ENCODE measurements around the gene JAKMIP1. TPM values are rescaled to one million over a fixed set of nuclear protein-coding genes. Genes with fewer than 3 reads are reported as not detected.
A peak's percentile ranks its signal among the peaks of the same experiment; 100 is the strongest.

The JAKMIP1 gene
- total RNA-seq, 1 donor from 2014 or later, result 4.1 TPM

DNA sequence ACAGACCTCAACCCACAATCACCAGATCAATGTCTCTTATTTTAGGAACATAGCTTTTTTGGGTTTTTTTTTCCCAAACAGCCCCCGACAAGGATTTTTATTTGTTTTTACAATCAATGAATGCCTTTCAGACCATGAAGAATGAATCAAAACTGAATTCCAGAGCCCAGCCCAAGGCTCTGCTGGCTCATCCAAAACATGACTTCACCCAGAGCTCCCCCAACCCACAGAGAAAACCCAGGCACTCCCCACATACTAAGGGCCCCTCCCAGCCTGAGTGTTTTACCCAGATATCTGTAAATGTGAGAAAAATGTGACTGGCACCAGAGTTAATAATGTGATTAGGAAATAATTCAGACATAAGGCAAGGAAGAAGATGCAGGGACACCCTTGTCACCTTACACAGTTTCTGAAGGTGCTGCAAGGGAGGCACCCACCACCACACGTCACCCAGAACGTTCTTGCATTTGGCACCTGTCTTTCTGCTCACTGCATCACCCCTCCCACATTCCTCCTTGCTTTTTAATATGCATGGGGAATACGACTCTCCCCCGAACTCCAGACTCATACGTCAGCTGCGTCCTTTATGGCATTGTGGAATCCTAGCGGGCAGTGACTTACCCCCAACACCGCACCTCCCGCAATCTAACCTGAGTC lies 134.3 kb downstream of the JAKMIP1 start:
- no peak for DNase-seq (ENCODE audit: low spot score)

DNA sequence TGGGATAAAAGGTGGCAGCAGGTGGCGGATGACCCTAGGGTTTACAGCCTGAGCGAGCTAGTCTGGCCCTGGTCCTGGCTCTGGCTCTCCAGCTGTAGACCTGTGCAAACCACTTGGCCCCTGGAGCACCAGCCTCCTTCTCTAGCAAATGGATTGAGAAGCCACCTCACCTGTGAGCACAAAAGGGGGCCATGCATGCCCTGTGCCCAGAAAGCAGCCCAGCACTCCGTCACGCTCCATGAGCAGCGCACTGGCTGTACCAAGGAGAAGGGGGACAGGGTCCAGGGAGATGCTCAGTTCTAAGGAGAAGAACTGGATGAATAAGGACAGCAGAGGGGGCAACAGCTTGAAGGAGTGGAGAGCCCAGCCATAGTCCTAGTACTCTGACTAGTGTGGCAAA lies 135.2 kb downstream of the JAKMIP1 start:
- DNase-seq (ENCODE audit: low spot score), result no peak

DNA sequence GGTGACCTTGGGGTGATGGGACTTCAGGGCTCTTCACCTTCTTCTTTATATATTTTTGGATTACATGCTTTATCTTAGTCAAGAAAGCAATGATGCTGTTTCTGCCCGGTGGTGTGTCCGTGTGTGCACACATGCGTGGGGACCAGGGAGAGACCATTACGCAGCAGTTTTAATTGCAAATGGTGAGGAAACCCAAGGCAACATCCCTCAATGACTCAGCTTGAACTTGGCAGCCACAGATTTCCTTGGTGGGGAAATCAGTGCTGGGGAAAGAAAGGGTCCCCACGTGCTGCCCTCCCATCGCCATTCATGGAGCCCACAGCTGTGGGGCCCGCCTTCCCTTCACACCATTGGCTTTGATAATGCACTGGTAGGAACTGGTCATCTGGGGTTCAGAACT lies 136.0 kb downstream of the JAKMIP1 start:
- no peak for DNase-seq (ENCODE audit: low spot score)

DNA sequence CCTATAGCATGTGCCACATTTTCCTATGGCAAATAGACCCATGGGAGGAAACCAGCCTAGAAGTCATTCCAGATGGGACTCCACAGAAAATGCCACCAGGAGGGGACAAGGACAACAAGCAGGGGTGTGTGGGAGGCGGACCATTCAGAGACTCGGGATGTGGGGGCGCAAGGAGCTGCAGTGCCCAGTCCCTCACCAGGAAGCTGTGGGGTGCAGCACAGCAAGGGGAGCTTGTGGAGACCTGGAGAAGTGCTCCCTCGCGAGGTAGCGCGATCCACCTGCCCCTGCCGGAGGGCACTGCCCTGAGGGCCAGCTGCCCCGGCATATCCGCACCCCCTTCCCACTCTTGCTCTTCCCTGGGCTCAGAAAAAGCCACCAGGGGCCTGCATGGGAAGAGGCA lies 136.7 kb downstream of the JAKMIP1 start:
- DNase-seq (ENCODE audit: low spot score), result no peak

DNA sequence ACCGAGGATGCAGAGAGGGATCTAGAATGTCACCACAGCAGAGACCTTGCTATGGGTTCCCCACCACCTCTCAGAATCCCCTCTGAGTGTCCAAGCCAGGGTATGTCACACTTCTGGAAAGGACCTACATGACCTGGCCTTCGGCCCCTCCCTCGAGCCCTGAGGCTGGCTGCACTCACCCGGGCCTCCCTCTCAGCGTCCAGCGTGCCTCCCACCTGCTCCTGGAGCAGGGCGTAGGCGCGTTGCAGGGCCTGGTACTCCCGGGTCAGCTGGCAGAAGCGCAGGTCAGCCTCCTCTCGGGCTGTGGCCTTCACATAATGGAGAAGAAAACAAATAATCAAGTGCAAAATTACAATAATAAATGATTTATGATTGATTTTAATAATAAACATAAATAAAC lies 138.2 kb downstream of the JAKMIP1 start:
- no peak for DNase-seq (ENCODE audit: low spot score)

DNA sequence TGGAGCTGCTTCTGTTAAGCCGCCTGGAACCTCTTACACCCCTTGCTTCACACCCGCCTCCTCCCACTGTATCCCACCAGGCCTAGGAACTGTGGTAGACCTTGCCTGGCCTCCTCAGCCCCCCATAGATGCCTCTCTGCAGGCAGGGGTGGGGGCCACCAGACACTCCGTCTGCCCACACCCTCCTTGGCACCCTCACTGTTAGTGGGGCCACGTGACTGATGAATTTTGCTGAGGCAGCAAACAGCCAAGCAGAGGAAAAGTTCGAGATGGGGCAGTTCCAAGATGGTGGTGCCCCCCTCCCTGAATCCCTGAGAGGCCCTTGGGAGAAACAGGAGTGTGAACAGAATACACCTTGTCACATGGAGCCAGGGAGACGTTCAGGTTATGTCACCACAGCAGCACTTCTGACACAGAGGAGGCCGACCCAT lies 141.0 kb downstream of the JAKMIP1 start:
- no peak for DNase-seq (ENCODE audit: low spot score)

DNA sequence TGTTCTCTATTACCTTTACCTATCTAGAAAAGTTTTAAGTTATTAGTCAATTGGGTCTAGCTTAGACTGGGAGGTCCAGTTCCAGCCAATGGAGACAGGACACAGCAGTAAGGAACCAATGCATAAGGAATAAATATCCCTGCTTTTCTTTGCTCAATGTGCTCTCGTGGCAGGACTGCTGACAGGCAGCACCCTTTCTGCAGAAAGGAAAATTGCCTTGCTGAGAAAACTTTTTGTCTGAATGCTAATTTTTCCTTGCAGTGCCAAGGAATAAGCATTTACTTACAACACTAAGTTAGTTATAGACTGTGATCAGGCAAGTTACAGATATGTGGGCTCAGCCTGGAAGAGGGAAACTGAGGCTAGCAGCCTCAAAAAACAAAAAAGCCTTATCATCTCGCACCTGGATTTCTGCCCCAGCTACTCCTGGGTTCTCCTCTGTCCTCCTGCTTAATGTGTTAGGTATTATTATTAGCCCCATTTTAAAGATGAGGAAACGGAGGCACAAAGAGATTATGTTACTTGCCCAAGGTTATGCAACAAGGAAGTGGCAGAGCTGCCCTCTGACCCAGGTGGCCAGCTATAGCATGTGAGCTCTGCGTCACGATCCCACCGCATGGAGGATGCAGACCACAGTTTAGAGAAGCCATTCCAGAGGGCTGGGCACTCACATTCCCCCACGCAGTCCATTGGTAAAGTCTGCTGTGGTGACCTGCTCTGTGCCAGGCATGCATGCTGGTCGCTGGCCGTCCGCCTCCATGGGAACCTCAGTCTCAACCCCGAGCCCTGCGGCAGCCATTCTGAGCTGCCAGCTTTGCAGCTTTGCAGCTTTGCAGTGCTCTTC lies 141.6 kb downstream of the JAKMIP1 start:
- DNase-seq (ENCODE audit: low spot score), result no peak

DNA sequence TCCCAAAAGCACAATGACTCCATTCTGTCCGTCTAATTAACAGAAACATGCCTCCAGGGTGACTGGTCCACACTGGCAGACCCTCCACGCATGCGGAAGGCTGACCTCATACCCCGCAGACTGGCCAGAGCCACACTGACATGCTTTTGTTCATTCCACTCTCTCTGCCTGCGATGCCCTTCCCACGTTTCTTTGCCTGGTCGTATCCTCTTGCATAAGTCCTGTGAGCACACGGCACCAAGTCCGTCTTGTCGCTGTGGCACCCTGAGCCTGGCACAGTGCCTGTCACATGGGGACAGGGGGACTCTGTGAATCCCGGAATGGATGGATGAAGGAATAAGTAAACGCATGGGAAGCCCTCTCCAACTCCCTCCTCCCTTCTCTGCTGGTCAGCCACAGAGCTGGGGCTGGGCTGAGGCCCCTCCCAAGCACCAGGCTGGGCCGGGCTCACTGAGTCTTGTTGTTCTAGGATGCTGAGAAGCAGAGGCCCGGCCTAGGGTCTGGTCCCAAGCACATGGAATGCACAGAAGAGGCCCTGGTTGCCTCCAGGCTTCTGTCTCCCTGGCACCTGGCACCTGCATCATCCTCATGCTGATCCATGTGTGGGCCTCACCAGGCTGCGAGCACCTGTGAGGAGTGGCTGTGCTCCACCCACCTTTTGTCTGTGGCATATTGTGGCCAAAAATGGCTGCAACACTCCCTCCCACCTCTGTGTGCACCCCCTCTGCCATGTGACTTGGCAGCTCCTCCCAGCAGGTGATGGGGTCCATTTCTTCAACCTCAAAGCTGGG lies 143.2 kb downstream of the JAKMIP1 start:
- no peak for DNase-seq (ENCODE audit: low spot score)

DNA sequence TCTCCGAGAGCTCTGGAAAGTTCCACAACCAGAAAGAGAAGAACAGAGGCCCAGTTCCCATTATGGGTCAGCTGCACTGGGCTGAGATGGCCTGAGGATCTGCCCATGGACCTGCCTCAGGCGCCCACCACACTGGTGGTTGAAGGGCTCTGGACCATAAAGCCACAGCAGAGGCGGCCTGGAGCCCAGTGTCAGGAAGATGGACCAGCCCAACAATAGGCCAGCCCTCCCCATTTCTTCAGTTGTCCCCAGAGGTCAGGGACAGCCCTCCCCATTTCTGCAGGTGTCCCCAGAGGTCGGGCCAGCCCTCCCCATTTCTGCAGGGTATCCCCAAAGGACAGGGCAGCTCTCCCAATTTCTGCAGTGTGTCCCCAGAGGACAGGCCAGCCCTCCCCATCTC lies 144.9 kb downstream of the JAKMIP1 start:
- DNase-seq (ENCODE audit: low spot score), result no peak

DNA sequence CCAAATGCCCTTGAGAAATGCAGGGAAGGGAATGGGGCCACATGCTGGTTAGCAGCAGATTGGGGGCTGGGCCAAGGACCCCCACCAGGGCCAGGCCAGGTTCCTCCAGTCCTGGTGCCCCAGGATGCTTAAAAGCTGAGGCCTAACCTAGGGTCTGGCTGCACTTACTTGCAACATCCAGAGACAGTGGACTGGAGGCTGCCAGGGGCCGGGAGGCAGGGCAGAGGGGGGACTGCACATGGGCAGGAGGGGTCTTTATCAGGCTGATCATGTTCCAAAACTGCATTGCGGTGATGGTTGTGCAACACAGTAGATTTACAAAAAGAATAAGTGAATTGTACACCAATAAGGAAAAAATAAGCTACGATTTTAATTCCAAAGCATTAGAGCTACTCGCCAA lies 145.3 kb downstream of the JAKMIP1 start:
- DNase-seq (ENCODE audit: low spot score), result no peak

DNA sequence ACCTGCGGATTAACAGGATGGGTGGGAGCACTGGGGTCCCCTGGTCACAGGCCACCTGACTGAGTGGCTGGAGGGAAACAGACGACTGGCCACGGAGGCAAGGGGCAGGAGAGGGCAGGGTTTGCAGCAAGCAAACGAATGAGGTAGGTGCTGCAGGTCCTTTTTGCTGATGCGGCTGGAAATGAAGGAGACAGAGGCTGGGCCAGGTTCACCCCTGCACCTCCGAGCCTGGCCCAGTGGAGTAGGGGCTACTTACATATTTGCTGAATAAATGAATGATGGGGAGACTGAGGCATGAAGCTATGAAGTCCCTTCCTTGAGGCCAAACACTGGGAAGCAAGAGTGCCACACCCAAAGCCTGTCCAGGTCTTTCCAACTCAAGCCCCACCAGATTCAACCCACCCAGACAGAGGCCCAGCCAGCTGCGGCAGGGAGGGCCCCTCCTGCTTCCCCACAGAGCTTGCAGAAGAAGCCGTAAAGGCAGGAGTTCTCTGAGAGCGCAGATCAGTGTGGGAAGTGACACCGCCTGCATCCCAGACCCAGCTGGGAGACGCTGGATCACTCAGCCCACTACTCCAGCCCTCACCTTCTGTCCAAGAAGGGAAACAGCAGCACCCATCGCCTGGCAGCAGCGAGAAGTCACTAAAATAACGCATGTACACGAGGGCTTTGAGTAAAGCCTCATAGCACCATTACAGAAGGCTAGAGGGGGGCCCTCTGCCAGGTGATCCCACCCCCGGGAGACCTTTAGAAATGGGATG lies 146.0 kb downstream of the JAKMIP1 start:
- DNase-seq (ENCODE audit: low spot score), result peak; percentile 4

DNA sequence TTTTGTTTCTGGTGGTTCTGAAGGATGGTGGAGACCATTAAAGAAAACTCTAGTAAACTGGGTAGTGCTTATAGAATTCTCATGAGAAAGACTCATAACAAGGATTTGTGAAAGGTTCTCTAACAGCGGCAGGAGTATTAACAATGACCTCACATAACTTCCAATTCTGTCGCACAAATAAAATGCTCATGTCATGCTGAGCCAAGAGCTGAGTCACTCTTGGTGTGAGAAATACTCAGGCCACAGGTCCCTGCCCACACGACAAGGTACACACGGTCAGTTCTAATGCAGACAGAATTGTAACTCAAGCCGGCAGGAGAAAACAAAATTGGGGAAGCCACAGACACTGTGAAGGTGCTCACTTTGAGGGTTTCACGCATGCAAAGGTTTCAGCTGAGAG lies 147.7 kb downstream of the JAKMIP1 start:
- DNase-seq (ENCODE audit: low spot score), result no peak

DNA sequence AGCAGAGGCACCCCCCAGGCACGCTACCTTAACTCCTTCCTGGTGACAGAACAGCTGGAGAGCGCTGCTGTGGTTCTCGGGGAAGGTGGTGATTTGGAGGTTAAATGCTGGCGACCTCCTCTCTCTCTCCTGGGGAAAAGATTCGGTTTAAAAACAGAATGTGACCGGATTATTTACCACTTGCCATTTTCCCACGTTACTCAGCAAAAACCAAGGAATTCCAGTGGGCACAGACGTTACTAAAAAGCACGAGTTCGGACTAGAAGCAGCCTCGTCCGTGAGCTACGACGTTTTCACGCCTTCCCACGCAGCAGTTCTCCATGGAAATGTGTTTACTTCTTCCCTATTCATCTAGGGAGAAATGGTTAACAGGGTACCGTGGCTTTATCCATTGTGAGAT lies 149.8 kb downstream of the JAKMIP1 start:
- DNase-seq (ENCODE audit: low spot score), result no peak

DNA sequence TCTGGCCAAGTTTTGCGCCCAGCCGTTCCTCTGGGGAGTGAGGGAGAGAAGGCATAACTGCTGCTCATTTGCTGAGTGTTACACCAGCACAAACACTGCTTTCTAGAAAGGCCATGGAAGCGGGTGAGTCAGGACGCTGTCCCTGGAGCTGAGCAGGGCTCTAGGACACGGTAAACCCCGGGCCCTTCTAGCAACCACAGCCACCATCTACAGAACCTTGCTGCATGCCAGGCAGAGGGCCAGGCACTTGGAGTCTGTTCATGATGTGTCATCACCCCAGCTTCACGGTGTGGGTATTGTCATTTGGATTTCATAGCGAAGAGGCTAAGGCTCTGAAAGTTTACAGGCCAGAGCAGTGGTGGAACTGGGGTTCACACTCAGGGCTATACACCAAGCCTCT lies 150.4 kb downstream of the JAKMIP1 start:
- DNase-seq (ENCODE audit: low spot score), result no peak

DNA sequence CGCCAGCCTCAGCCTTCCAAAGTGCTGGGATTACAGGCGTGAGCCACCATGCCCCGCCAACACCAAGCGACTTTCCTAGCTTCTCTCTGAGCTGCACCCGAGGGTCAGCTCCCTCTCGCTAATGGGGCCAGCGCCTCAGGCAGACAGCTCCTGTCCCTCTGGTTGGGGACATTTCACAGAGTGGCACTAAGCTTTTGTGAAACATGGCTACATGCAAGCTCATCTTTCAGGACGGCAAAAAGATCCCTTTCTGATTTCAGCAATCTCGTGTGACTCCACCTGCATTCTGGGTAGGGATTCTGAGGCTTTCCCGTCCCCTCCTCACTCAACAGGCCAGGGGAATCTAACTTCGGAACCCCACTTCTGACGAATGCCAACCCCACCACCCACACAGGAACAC lies 151.1 kb downstream of the JAKMIP1 start:
- no peak for DNase-seq (ENCODE audit: low spot score)

DNA sequence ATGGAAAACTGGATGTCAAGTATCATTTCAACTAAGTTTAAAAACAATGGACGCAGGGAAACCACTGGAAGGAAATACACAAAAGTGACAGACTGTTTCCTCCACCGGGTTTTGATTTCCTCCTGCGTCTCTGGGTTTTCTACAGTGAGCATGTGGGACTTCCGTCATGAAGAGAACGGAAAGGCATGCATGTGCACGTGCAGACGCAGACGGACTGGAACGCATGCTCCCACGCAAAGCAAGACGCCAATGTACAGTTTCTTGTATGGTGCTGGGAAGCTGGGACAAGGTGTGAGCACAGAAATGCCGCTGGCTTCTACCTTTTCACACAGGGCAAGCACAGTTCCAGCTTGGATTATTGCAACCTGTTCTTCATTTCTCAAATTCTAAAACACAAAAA lies 151.8 kb downstream of the JAKMIP1 start:
- no peak for DNase-seq (ENCODE audit: low spot score)

DNA sequence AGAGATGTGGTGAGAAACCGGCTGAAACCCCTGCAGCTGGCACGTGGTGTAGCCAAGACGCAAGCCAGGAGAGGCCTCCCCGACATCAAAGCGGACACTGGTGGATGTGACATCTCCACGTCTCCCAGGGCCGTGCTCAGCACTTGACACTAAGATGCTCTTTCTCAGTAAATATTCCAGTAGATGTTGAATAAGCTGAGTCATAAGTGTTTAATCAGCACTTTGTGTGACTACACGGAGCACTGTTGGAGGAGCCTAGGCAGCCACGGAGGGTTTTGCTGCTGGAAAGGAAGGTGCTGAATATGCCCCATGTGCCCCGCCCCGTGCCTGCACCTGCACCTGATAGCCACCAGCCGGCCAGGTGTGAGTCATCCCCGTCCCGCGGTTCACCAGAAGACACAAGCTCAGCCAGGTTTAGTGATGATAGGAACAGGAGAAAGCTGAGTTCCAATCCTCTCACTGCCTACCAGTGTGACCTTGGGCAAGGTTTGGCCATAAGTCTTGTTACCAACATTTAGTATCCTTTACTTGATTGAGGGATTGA lies 153.1 kb downstream of the JAKMIP1 start:
- no peak for DNase-seq (ENCODE audit: low spot score)

DNA sequence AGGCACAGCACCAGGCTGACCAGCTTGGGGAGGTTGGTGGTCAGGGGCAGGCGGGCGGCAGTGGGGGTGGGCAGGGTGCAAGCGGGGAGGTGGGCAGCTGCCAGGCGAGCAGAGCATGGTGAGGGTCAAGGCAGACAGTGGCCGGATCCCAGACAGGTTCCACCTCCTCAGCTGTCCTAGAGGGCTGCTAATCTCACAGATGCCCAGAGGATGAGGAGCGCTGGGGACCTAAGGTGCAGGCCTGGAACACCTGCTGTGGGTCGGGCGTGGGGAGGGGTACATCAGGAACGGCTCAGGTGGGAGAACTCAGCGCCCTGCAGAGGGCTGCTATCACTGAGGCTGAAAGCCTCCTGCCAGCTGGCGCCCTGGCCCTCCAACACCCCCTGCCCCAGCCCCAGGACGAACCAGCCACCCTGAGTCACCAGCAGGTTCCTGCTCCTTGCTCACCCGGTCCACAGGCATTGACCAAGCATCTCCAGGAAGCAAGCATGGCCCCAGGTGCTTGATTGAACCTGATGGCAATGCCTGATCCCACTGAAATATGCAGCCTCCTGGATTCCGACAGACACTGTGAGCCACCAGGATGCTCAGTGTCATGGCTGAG lies 153.7 kb downstream of the JAKMIP1 start:
- no peak for DNase-seq (ENCODE audit: low spot score)

DNA sequence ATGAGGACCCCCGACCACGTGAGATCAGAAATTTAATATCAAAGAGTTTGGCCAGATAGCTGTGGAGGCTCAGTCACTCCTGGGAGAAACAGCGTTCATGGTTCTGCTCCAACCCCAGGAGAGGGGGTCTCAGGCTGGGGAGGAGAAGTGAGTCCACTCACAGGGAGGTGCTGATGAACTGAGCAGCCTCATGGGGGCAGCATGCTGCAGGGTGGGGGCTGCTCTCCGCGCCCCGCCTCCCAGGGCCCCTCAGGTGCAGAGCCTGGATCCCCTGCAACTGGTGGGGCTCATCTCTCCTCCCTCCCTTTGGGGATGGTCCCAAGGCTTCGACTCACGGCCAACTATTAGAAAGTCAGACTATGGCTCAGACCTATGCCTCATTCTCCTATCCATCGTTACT lies 155.5 kb downstream of the JAKMIP1 start:
- no peak for DNase-seq (ENCODE audit: low spot score)

DNA sequence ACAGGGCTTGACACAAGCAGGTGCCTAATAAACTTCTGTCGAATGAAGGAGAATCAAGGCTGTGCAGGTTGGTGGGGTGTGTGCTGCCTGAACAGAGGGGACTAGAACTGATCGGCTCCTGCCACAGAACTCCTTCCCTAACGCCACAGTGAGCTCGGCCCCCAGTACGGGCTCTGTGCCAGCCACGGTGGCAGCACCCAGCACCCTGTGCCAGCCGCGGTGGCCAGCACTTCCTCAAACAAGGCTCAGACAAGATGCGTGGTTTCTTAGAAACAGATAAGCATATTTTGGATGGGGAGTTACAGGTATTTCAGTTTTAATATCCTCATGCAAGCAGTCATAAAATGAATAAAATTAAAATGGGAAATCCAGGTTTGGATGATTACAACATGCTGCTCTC lies 156.1 kb downstream of the JAKMIP1 start:
- no peak for DNase-seq (ENCODE audit: low spot score)

DNA sequence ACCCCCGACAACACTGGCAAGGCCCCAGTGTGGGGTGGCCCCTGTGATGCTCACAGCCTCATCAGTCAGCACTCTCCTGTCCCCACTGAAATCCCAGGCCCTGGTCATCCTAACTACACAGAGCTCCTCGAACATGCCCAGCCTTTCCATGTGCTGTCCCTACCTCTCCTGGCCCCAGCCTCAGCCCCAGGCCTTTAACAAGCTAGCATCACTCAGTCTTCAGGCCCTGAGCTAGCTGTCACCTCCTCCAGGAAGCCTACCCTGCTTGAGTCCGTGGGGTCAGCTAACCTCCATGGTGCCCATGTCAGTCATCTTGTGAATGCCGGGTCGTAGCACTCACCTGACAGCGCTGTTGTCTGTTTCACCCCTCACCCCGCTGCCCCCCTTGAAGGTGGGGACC lies 156.5 kb downstream of the JAKMIP1 start:
- DNase-seq (ENCODE audit: low spot score), result no peak

Data from umbilical cord (tissue), 2 donors.